Endothelial cell of umbilical vein (primary cell): ENCODE results near the gene NT5DC4.

Source experiments
- CTCF ChIP-seq, 2 donors: IDR thresholded peaks; 1 replicate in 1 of 2; 2 replicates in 1 of 2; pipeline ENCODE4 v1.5.1; 2011; ENCODE audit warnings: low read length in 2 of 2, mild to moderate bottlenecking in 2 of 2, moderate library complexity in 2 of 2, control low read depth in 1 of 2, inconsistent platforms in 1 of 2, low read depth in 1 of 2; ENCODE audit not compliant: insufficient read depth in 1 of 2; ENCODE audit errors: extremely low read depth in 1 of 2
- EZH2 ChIP-seq: IDR thresholded peaks from 2 replicates; pipeline ENCODE4 v1.6.1; 2012; ENCODE audit warnings: borderline replicate concordance, low read depth, mild to moderate bottlenecking, moderate library complexity, low read length, inconsistent platforms; ENCODE audit not compliant: severe bottlenecking
- POLR2A ChIP-seq: IDR thresholded peaks from 2 replicates; pipeline ENCODE4 v1.6.1; 2012; ENCODE audit warnings: low read depth, mild to moderate bottlenecking, control low read depth, low read length
- POLR2AphosphoS5 ChIP-seq: IDR thresholded peaks from 2 replicates; pipeline ENCODE4 v1.6.1; 2012; ENCODE audit warnings: low read depth, mild to moderate bottlenecking, control low read depth, low read length, moderate library complexity; ENCODE audit not compliant: insufficient read depth

DNA sequence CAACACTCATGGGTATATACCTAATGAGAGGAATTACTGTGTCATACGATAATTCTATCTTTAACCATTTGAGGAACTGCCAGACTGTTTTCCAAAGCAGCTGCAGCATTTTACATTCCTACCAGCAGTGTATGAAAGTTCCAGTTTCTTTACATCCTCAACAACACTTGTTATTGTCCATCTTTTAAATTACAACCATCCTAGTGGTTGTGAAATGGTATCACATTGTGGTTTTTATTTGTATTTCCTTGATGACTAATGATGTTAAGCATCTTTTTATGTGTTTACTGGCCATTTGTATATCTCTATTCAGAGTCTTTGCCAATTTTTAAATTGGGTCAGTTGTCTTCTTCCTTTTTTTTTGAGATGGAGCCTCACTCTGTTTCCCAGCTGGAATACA is 47.6 kb downstream of the NT5DC4 start:
- TF ChIP-seq CTCF (IDR thresholded peaks at IDR 0.05; ENCODE audit: extremely low read depth in 1 of 2, insufficient read depth in 1 of 2, low read depth in 1 of 2, low read length in 2 of 2) (no peak), POLR2A (no peak), EZH2 (no peak), POLR2AphosphoS5 (no peak)
